ENCODE data around the gene DLGAP1.

Gene DLGAP1

DNA sequence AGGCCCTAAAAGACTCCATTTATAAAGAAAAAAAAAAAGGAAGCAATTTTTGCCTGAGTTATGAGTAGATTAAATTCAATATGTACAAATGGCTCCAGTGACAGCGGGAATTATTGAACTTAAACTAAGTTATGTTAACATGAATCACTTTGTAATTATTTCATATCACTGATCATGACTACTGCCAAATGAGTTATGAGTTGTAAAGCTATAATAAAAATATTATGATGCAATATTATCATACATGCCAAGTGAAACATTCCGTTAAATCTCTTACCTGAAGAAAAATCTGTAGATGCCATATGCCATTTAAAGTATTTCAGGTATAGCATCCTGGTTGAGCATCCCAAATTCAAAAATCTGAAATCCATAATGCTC, 217.5 kb downstream of the DLGAP1 start:
- H3K36me3 ChIP-seq, result no peaks in the 10 kb centered on the region
- TF ChIP-seq, protein P1, sequence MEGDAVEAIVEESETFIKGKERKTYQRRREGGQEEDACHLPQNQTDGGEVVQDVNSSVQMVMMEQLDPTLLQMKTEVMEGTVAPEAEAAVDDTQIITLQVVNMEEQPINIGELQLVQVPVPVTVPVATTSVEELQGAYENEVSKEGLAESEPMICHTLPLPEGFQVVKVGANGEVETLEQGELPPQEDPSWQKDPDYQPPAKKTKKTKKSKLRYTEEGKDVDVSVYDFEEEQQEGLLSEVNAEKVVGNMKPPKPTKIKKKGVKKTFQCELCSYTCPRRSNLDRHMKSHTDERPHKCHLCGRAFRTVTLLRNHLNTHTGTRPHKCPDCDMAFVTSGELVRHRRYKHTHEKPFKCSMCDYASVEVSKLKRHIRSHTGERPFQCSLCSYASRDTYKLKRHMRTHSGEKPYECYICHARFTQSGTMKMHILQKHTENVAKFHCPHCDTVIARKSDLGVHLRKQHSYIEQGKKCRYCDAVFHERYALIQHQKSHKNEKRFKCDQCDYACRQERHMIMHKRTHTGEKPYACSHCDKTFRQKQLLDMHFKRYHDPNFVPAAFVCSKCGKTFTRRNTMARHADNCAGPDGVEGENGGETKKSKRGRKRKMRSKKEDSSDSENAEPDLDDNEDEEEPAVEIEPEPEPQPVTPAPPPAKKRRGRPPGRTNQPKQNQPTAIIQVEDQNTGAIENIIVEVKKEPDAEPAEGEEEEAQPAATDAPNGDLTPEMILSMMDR (IDR thresholded peaks at IDR 0.05; ENCODE audit: low read depth, low read length), result no peak
- no peaks in the 10 kb centered on the region for H3K9me3 ChIP-seq (ENCODE audit: severe bottlenecking)
- peaks cover 72% of the 10 kb centered on the region for H3K27me3 ChIP-seq (ENCODE audit: insufficient read depth, low read depth, severe bottlenecking)
- no peak overlapping the region for H3K27ac ChIP-seq
- DNase-seq, result no peak
- H3K4me3 ChIP-seq (ENCODE audit: low read depth, low read length), result no peak overlapping the region

DNA sequence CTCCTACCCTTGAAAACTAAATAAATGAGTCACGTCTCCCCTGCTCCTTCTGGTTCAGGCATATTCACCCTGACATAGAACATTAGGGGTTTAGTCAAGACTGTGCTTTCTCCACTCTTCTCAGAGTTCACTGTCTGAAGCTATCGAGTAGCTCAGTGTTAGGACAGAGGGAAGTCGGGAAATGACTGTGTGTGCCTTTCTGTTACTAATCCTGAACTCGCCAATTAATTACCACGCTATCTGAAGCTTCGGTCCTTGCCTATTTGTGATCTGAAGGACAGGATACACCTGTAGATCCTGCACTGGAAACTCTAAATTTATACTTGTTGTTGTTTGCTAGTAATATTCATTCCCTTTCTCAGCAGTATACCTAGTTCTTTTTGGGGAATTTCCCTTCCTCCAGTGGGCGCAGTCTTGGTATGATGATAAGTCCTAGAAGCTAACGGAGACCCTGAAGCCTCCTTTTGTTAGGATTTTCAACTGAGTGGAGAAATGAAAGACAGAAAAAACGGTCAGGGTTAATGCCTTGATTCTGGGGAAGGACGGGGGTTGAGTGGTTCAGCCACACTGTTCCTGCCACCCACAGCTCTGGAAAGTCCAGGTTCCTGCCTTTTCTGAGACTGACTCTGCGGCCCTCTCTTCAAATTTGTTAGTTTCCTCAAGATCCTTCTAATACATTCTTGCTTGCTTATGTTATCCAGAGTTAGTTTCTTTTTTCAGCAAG, 218.0 kb downstream of the DLGAP1 start:
- no peak overlapping the region for H3K27ac ChIP-seq
- no peaks in the 10 kb centered on the region for H3K36me3 ChIP-seq
- no peak for DNase-seq
- H3K27me3 ChIP-seq (ENCODE audit: insufficient read depth, low read depth, severe bottlenecking), result peaks cover 68% of the 10 kb centered on the region
- H3K4me3 ChIP-seq (ENCODE audit: low read depth, low read length), result no peak overlapping the region
- TF ChIP-seq, protein P1 (IDR thresholded peaks at IDR 0.05; ENCODE audit: low read depth, low read length), result no peak
- H3K9me3 ChIP-seq (ENCODE audit: severe bottlenecking), result no peaks in the 10 kb centered on the region

DNA sequence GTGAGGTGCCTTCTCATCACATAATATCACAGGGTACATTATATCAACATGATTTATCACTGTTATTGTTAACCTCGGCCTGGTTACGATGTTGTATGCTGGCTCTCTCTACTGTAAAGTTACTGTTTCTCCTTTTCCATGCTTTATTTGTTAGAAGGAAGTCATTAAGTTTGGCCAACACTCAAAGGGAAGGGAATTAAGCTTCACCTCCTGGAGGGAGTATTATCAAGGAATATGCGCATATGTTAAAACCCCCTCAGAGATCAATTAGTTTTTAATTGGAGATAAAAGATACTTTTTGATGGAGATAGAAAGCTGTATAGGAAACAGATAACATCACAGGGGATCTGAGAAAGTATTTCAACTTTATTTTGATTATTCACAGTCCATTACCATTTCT, 221.6 kb downstream of the DLGAP1 start:
- DNase-seq, result no peak
- TF ChIP-seq, protein P1 (IDR thresholded peaks at IDR 0.05; ENCODE audit: low read depth, low read length), result no peak
- no peaks in the 10 kb centered on the region for H3K9me3 ChIP-seq (ENCODE audit: severe bottlenecking)
- peaks cover 55% of the 10 kb centered on the region for H3K27me3 ChIP-seq (ENCODE audit: insufficient read depth, low read depth, severe bottlenecking)
- no peak overlapping the region for H3K27ac ChIP-seq
- H3K4me3 ChIP-seq (ENCODE audit: low read depth, low read length), result no peak overlapping the region
- no peaks in the 10 kb centered on the region for H3K36me3 ChIP-seq

DNA sequence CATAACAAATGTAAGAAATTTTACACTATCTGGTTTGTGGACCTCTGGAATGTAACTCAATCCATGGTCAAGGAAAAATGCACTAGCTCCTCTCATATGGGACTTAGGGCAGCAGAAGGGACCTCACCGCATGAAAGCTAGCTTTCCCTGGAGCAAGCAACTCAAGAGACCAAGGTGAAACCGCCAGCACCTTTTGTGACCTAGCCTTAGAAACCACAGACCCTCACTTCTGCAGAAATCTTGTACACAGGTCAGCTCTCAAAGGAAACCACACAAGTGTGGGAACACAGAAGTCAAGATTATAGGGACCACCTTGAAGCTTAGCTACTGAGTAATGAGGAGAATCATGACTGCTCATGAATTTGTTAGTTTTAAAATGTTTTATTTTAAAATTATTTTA, 222.5 kb downstream of the DLGAP1 start:
- Histone ChIP-seq H3K36me3 (no peaks in the 10 kb centered on the region), H3K4me3 (ENCODE audit: low read depth, low read length) (no peak overlapping the region), H3K27me3 (ENCODE audit: insufficient read depth, low read depth, severe bottlenecking) (peaks cover 50% of the 10 kb centered on the region), H3K9me3 (ENCODE audit: severe bottlenecking) (no peaks in the 10 kb centered on the region), H3K27ac (no peak overlapping the region)
- TF ChIP-seq, protein P1 (IDR thresholded peaks at IDR 0.05; ENCODE audit: low read depth, low read length), result no peak
- DNase-seq, result no peak

DNA sequence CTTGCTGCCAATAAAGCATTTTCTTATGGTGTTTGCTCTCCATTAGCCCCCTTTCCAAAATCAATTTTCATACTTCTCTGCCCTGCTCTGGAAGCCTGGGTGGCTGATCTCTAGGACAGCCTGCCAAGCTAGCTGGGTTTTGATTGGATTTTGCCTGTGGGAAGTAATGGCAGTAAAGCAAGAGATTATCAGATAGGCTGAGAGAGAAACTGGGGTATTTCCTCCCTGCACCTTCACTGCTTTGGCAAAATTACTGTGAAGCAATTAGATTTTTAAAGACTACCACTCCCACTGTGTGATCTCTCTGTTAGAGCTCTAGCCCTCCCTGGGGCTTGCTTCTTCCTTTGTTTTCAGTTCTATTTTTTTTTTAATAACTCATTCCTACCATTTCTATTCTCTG, 223.8 kb downstream of the DLGAP1 start:
- Histone ChIP-seq H3K4me3 (ENCODE audit: low read depth, low read length) (no peak overlapping the region), H3K27ac (no peak overlapping the region), H3K36me3 (no peaks in the 10 kb centered on the region), H3K9me3 (ENCODE audit: severe bottlenecking) (no peaks in the 10 kb centered on the region), H3K27me3 (ENCODE audit: insufficient read depth, low read depth, severe bottlenecking) (peaks cover 36% of the 10 kb centered on the region)
- no peak for DNase-seq
- TF ChIP-seq, protein P1 (IDR thresholded peaks at IDR 0.05; ENCODE audit: low read depth, low read length), result no peak

Data from WERI-Rb-1 (cell line).